Left colon (tissue), 2 donors: ENCODE results near the gene NINJ1. TPM values are rescaled to one million over a fixed set of nuclear protein-coding genes. Genes with fewer than 3 reads are reported as not detected.
"Not testable (repeated sequence)": the region's sequence is repeated elsewhere in the genome, so short reads cannot be mapped to it uniquely, and the experiment has no call there.

Experiments
- ATAC-seq: fragments of 200-7000 bp; cut with Tn5 transposase; one replicate; pipeline ENCODE4 v1.9.1; 2020; ENCODE audit warnings: mild to moderate bottlenecking, moderate library complexity
- DNase-seq, 2 donors: peaks; one replicate each; pipeline ENCODE4 v3.0.0-alpha.2; 2020
- intact Hi-C, 2 donors: fragments of 100-400 bp; cut with DNase I in 1 of 2; cut with micrococcal nuclease in 1 of 2; formaldehyde crosslinking; loops; one replicate each; pipeline versions ENCODE4 v1.11.2 to v1.14.0; 2022; cut with DNase I, micrococcal nuclease
- total RNA-seq, 2 donors: library from RNA; stranded (reverse); fragmentation: NEBNext Ultra II Directional; extraction: Animal tissue kit (Norgen Biotek cat#: 25700); gene quantifications; one replicate each; pipeline ENCODE4 v1.2.1, GENCODE V29; 2021
- donor health status: DM: no; HTN: no; CAD: no.
- donor health status: DM: yes; HTN: yes; CAD: no.

The NINJ1 gene
- total RNA-seq, 2 donors from 2014 or later: 17.7 to 30.8 TPM

- DNase-seq (peak in 1 of 2 donors; percentile 38), ATAC-seq (peak; percentile 95)
- intact Hi-C loops: loop anchor here in 1 of 2 donors (10.0 kb wide), 1 partner anchor 138 kb away; no protein-coding TSS in a partner anchor
Observed at GRCh38 chr9:93166699-93167098, 32.6 kb upstream of the NINJ1 start.

DNA sequence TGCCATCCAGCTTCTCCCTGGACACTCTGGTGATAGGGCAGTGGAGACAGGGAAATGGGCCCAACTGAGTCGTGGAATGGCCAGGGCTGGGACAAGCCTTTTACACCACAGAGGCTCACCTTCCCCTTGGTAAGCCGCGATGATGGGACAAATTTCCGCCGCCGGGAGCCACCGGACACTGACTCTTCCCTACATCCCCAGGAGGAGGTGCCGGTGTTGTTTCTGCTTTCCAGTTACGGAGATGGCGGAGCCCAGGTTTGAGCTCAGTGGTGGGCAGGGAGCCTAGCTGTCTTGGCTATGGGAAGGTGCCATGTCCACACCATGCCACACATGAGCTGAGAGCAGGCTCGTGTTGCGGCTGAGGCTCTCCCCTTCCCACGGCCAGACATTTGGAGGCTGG, 30.0 kb upstream of the NINJ1 start:
- no peak for ATAC-seq
- intact Hi-C loops: loop anchor here in 1 of 2 donors (10.0 kb wide), 1 partner anchor 141 kb away; no protein-coding TSS in a partner anchor
- no peak for DNase-seq

GRCh38 chr9:93161786-93162562, 27.9 kb upstream of the NINJ1 start:
- intact Hi-C loops: loop anchor here in 1 of 2 donors (10.0 kb wide), 1 partner anchor 143 kb away; no protein-coding TSS in a partner anchor
- ATAC-seq (no peak), DNase-seq (no peak)

DNA sequence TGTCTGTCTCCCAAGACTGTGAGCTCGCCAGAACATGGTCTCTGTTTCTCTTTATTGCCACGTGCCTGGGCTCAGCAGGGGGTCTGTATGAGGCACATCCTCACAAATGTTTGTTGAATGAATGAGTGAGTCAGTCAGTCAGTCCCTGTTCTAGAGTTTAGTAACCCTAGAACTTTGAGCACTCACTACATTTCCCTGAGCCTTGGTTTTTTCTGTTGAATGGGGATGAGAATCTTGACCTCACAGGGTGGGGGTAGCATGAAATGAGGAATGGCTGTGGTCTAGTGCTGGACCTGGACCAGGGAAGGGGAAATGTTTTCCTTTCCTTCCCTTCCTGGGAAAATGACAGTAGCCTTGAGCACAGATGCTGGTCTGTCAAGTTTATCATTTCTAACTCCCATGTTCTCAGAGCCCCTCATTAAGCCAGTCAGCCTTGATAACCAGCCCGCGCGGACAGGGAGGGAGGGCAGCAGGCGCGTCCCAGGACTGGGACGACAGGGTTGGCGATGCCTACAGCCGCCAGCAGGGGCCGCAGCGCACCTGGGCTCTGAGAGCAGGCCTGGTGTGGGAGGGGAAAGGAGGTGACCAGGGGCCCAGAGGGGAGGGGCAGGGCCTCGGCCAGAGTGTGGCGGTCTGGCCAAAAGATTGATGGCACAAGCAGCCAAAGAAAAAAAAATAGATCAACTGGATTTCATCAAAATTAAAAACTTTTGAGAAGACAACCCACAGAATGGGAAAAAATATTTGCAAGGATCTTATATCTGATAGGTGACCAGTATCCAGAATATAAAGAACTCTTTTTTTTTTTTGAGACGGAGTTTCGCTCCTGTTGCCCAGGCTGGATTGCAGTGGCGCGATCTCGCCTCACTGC, 25.8 kb upstream of the NINJ1 start:
- intact Hi-C loops: loop anchor here in 1 of 2 donors (10.0 kb wide), 1 partner anchor 145 kb away; no protein-coding TSS in a partner anchor
- peak; percentile 69 to 89 for DNase-seq
- ATAC-seq: peak; percentile 98

DNA sequence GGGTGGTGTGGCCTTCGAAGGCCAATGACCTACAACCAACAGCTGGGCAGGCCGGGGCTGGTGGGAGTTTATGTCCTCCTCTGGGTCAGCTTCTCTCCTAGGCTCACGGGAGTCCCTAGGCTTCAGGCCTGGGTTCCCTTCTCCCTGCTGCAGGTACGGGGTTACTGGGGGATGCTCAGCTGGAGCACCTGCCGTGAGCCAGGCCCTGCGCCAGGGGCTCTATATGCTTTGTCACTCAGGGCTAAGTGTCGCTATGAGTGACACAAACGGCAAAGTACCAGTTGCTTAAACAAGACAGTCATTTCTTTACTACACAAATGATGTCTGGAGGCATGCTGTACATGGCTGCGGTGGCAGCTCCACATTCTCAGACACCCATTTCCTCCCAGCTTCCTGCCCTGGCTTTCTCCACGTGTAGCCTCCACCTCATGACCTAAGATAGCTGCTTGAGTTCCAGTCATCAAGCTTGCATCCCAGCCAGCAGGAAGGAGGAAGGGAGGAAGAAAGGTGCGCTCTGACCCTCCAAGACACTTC, 22.5 kb upstream of the NINJ1 start:
- intact Hi-C loops: no loop called here
- no peak for ATAC-seq
- no peak for DNase-seq

- no peak for DNase-seq
- no peak for ATAC-seq
- intact Hi-C loops: no loop called here
Observed at GRCh38 chr9:93155716-93156474, 21.8 kb upstream of the NINJ1 start.

DNA sequence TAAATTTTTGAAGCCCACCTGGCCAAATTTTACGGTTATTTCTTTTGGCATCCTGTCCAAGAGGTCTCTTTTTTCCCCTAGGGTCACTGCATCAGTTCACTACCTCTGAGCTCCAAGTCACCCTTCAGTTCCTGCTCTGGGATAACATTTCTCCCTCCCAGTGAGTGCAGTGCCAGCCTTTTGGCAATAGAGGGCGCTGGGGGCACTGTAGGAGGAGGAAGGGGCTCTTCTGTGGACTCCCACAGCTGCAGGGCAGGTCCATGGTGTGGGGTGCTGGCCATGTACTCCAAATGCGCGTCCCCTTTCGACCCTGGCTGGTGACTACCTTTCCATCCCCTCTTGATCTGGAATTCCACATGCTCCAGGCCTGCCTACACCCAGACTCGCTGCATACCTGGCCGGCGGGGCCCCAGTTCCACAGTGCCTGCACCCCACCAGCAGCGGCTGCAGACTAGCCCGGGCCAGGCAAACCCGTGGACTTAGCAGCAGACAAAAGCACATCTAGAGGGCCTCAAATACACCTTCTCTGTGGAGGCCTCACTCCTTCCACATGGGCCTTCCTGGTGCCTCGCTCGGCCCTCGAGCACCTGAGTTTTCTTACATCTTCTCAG, 20.3 kb upstream of the NINJ1 start:
- DNase-seq: peak in 1 of 2 donors; percentile 47
- peak; percentile 61 for ATAC-seq
- intact Hi-C loops: no loop called here

DNA sequence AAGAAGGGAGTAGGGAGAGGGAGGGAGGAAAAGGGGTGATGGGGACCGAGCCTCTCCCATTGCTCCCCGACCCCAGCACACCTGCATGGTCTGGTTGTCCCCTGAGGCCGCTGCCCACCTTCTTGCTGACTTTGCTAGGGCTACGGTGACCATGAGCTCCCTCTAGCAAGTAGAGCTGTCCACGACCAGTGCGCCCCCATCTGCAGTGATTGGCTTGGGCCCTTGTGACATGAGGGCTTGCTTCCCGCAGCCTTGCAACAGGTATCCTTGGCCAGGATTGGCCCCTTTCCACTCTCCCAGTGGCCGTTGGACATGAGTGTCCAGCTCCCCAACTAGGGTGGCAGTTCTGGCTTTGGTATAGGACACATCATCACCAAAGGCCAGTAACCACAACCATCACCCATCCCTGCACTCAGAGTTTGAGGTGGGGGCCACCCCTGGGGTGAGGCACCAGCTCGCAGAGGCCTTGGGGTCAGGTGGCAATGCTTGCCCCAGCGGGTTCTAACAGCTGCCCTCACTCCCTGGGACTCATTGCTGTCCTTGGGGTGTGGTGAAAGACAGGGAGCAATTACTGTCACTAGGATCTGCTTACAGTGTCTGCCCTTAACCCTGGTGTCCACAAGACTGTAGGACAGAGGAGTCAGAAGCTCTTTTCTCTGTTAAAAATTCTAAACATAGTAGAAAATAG, 17.2 kb upstream of the NINJ1 start:
- intact Hi-C loops: no loop called here
- DNase-seq: no peak
- ATAC-seq: no peak

DNA sequence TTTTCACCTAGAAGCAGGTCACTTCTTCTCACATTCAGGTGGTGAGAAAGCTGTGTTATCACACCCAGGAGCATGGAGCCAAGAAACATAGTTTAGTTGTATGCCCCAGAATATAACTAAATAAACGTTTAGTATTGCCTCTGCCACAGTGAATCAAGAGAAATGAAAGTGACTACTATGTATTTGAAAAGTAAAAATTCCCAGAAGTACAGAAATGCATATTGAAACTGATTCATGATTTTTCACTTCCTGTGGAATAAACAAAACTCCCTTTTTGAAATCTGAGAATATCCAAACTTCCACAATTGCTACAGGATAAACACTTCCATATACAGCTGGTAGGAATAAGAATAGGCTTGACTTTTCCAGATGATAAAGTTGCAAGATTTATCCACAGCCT, 15.3 kb upstream of the NINJ1 start:
- DNase-seq (no peak), ATAC-seq (no peak)
- intact Hi-C loops: no loop called here

DNA sequence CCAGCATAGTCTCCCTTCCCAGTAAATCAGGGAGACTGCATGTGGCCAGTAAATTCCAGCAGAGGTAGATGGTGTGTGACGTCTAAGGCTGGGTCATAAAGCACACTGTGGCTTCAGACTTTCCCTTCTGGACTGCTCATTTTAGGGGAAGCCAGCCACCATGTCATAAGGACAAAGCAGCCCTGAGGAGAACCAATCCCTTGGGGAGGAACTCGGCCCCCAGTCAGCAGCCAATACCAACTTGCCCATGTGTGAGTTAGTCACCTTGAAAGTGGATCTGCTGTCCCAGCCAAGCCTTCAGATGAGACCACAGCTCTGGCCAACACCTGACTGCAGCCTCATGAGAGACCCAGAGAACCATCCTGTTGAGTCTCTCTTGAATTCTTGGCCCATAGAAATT, 14.7 kb upstream of the NINJ1 start:
- ATAC-seq (no peak), DNase-seq (no peak)
- intact Hi-C loops: no loop called here

DNA sequence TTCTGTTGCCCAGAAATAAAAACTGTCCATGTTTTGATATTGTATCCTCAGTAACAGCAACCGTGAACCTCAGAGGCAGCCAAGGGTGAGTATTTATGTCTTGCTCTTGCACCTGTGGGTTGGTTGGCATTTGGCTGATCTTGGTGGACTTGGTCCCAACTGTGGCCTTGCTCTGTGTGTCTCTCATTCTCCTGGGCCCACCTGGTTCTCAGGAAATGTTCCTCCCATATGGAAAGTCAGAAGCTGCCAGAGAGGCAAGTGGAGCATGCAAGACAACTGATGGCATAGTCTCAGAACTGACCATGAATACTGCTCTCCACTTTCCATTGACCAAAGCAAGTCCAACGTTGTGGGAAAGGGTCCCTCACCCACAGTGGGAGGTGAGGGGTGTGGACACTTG, 13.6 kb upstream of the NINJ1 start:
- intact Hi-C loops: no loop called here
- ATAC-seq: no peak
- no peak for DNase-seq

DNA sequence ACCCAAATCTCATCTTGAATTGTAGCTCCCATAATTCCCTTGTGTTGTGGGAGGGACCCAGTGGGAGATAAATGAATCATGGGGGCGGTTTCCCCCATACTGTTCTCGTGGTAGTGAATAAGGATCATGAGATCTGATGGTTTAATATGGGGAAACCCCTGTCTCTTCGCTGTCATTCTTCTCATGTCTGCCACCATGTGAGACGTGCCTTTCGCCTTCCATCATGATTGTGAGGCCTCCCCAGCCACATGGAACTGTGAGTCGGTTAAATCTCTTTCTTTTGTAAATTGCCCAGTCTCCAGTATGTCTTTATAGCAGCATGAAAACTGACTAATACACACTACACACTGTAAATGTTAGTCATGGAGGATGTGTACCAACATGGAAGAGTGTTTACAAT, 12.6 kb upstream of the NINJ1 start:
- ATAC-seq, intact Hi-C loops: not testable (repeated sequence)

GRCh38 chr9:93143830-93144530, 9.9 kb upstream of the NINJ1 start:
- DNase-seq: peak; percentile 53 to 66
- intact Hi-C loops: no loop called here
- ATAC-seq: peak; percentile 91

More for the DNA sequence above, 12.6 kb upstream of the NINJ1 start:
- not testable (repeated sequence) for DNase-seq

GRCh38 chr9:93141771-93142483, 7.9 kb upstream of the NINJ1 start:
- intact Hi-C loops: no loop called here
- ATAC-seq (no peak), DNase-seq (no peak)

GRCh38 chr9:93139365-93140182, 5.5 kb upstream of the NINJ1 start:
- DNase-seq: no peak
- intact Hi-C loops: no loop called here
- no peak for ATAC-seq
